Keratinocyte (primary cell): ENCODE measurements around the gene DAPK1. TPM values are rescaled to one million over a fixed set of nuclear protein-coding genes. Genes with fewer than 3 reads are reported as not detected.
"Not testable (repeated sequence)": the region's sequence is repeated elsewhere in the genome, so short reads cannot be mapped to it uniquely, and the experiment has no call there.

ENCODE experiments used
- DNase-seq: peaks from one replicate; pipeline ENCODE4 v3.0.0-alpha.2; 2011; ENCODE audit warnings: low read depth, missing footprints, low spot score
- FAIRE-seq: peaks from 2 replicates; lab custom pipeline; 2011; peaks lifted over from hg19 to GRCh38; lab: Jason Lieb, UNC
- H2AFZ ChIP-seq: 2 replicates; pipeline ENCODE4 v1.6.0; 2012; ENCODE audit warnings: low read length, control low read depth, inconsistent platforms; ENCODE audit not compliant: control insufficient read depth
- H3K27ac ChIP-seq: 2 replicates; pipeline ENCODE4 v1.5.1; 2011; ENCODE audit warnings: low read length; ENCODE audit not compliant: control insufficient read depth, insufficient read depth
- H3K27me3 ChIP-seq: 3 replicates; pipeline ENCODE4 v1.6.0; 2011; ENCODE audit warnings: low read length; ENCODE audit not compliant: control insufficient read depth, insufficient read depth; ENCODE audit errors: extremely low read depth
- H3K36me3 ChIP-seq, 2 experiments: 2 replicates in 1 of 2; 3 replicates in 1 of 2; pipeline ENCODE4 v1.5.1; 2011; ENCODE audit warnings: low read length in 2 of 2, mild to moderate bottlenecking in 1 of 2; ENCODE audit not compliant: control insufficient read depth in 2 of 2, insufficient read depth in 2 of 2; ENCODE audit errors: extremely low read depth in 1 of 2
- H3K4me1 ChIP-seq: 3 replicates; pipeline ENCODE4 v1.5.1; 2011; ENCODE audit warnings: low read length; ENCODE audit not compliant: control insufficient read depth, insufficient read depth; ENCODE audit errors: extremely low read depth
- H3K4me2 ChIP-seq: 3 replicates; pipeline ENCODE4 v1.6.0; 2011; ENCODE audit warnings: low read depth, low read length; ENCODE audit not compliant: control insufficient read depth, insufficient read depth; ENCODE audit errors: extremely low read depth
- H3K4me3 ChIP-seq, 3 experiments: fragments of 200-600 bp in 1 of 3; sonication (generic) in 1 of 3; 2 replicates in 2 of 3; 3 replicates in 1 of 3; pipeline ENCODE4 v1.5.1; 2011 to 2016; ENCODE audit warnings: low read length in 3 of 3, mild to moderate bottlenecking in 3 of 3, control low read depth in 2 of 3, inconsistent platforms in 1 of 3, low read depth in 1 of 3, mixed read lengths in 1 of 3, mixed run types in 1 of 3, moderate library complexity in 1 of 3; ENCODE audit not compliant: control insufficient read depth in 2 of 3, insufficient read depth in 2 of 3; ENCODE audit errors: extremely low read depth in 1 of 3
- H3K79me2 ChIP-seq: 2 replicates; pipeline ENCODE4 v1.6.0; 2012; ENCODE audit warnings: low read length; ENCODE audit not compliant: control insufficient read depth, insufficient read depth
- H3K9ac ChIP-seq: 3 replicates; pipeline ENCODE4 v1.6.0; 2011; ENCODE audit warnings: low read length; ENCODE audit not compliant: control insufficient read depth, insufficient read depth; ENCODE audit errors: extremely low read depth
- H3K9me1 ChIP-seq: 3 replicates; pipeline ENCODE4 v1.6.0; 2011; ENCODE audit warnings: low read length; ENCODE audit not compliant: control insufficient read depth, insufficient read depth; ENCODE audit errors: extremely low read depth
- H3K9me3 ChIP-seq: 2 replicates; pipeline ENCODE4 v1.5.1; 2012; ENCODE audit warnings: low read depth, low read length; ENCODE audit not compliant: control insufficient read depth
- H4K20me1 ChIP-seq: 3 replicates; pipeline ENCODE4 v1.6.0; 2011; ENCODE audit warnings: low read length; ENCODE audit not compliant: control insufficient read depth, insufficient read depth; ENCODE audit errors: extremely low read depth
- EZH2 ChIP-seq: IDR thresholded peaks from one replicate; pipeline ENCODE4 v1.6.1; 2012; ENCODE audit warnings: inconsistent platforms, mild to moderate bottlenecking, low read length, moderate library complexity
- dilution Hi-C: fragments of 300-500 bp; cut with MboI; formaldehyde crosslinking; loops from one replicate; pipeline ENCODE4 v1.7.0; 2020; ENCODE audit warnings: low sequenced_read_pairs; ENCODE audit not compliant: extremely low pct_ligation_motif_present
- polyA plus RNA-seq, 5 experiments: library from polyadenylated mRNA; depleted of rRNA in 3 of 5; stranded (reverse) in 3 of 5; stranded (forward) in 1 of 5; unstranded in 1 of 5; fragments of >200 nt; gene quantifications; 1 replicate in 1 of 5; 2 replicates in 3 of 5; 3 replicates in 1 of 5; pipeline versions ENCODE4 v1.2.1 to v1.2.3, GENCODE V29; 2011 to 2012; ENCODE audit warnings: missing spikeins in 2 of 5, low read depth in 1 of 5, low replicate concordance in 1 of 5
- TF ChIP-seq, protein P1 (sequence below), 3 experiments: IDR thresholded peaks in 1 of 3; conservative IDR thresholded peaks in 1 of 3; optimal IDR thresholded peaks in 1 of 3; 2 replicates in 2 of 3; 3 replicates in 1 of 3; pipeline versions ENCODE3 to v1.5.1; 2011; ENCODE audit warnings: low read length in 3 of 3, mild to moderate bottlenecking in 3 of 3, moderate library complexity in 2 of 3, control low read depth in 1 of 3, inconsistent platforms in 1 of 3; ENCODE audit not compliant: insufficient read depth in 2 of 3; ENCODE audit errors: extremely low read depth in 1 of 3

Gene DAPK1
- polyA plus RNA-seq, 1 donor (not counting 4 experiments of a cell fraction or from before 2014, with no cell fraction given), result 2.8 TPM

DNA sequence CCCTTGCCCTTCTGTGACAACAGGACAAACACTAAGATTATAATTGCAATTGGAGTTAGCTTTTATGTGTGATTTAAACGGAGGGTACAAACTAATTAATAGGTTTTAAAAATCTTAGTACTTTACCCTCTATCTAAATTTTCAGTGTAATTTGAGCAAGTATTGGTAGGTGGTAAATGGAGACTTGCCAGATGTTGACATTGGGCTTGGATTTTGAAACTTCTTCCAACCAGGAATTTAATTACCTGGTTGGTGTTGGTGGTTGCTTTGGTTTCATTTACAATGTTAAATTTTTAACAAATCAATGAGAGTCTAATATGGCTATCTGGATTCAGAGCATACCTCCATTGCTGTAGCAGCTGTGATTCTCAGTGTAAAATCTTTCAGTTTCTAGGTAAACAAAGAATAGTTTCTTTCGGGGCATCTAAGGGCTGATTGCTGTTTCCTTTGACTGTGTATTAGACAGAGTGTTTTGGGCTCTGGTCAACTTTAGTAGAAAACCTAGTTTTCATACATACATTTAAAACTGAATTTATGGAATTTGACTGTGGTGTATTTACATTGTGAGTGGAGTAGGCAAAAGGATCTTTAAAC is 1.9 kb downstream of the DAPK1 start:
- dilution Hi-C loops, result no loop called here
- peaks cover 7% of the 10 kb centered on the region for H3K4me1 ChIP-seq
- no peaks in the 10 kb centered on the region for H3K79me2 ChIP-seq
- no peak overlapping the region for H3K4me3 ChIP-seq
- DNase-seq (no peak), FAIRE-seq (no peak)
- no peak overlapping the region for H3K27ac ChIP-seq
- no peak overlapping the region for H3K9ac ChIP-seq
- H3K9me1 ChIP-seq, result no peaks in the 10 kb centered on the region
- no peak for TF ChIP-seq EZH2
- TF ChIP-seq, protein P1, sequence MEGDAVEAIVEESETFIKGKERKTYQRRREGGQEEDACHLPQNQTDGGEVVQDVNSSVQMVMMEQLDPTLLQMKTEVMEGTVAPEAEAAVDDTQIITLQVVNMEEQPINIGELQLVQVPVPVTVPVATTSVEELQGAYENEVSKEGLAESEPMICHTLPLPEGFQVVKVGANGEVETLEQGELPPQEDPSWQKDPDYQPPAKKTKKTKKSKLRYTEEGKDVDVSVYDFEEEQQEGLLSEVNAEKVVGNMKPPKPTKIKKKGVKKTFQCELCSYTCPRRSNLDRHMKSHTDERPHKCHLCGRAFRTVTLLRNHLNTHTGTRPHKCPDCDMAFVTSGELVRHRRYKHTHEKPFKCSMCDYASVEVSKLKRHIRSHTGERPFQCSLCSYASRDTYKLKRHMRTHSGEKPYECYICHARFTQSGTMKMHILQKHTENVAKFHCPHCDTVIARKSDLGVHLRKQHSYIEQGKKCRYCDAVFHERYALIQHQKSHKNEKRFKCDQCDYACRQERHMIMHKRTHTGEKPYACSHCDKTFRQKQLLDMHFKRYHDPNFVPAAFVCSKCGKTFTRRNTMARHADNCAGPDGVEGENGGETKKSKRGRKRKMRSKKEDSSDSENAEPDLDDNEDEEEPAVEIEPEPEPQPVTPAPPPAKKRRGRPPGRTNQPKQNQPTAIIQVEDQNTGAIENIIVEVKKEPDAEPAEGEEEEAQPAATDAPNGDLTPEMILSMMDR (optimal IDR thresholded peaks at IDR 0.05 in 1 of 3, IDR thresholded peaks at IDR 0.05 in 1 of 3, conservative IDR thresholded peaks at IDR 0.05 in 1 of 3; ENCODE audit: extremely low read depth in 1 of 3, insufficient read depth in 2 of 3, low read length in 3 of 3), result no peak
- H3K4me2 ChIP-seq, result no peak overlapping the region
- no peaks in the 10 kb centered on the region for H4K20me1 ChIP-seq
- no peaks in the 10 kb centered on the region for H3K36me3 ChIP-seq
- H3K9me3 ChIP-seq, result no peaks in the 10 kb centered on the region
- peaks cover 27% of the 10 kb centered on the region for H3K27me3 ChIP-seq
- H2AFZ ChIP-seq, result no peak overlapping the region

DNA sequence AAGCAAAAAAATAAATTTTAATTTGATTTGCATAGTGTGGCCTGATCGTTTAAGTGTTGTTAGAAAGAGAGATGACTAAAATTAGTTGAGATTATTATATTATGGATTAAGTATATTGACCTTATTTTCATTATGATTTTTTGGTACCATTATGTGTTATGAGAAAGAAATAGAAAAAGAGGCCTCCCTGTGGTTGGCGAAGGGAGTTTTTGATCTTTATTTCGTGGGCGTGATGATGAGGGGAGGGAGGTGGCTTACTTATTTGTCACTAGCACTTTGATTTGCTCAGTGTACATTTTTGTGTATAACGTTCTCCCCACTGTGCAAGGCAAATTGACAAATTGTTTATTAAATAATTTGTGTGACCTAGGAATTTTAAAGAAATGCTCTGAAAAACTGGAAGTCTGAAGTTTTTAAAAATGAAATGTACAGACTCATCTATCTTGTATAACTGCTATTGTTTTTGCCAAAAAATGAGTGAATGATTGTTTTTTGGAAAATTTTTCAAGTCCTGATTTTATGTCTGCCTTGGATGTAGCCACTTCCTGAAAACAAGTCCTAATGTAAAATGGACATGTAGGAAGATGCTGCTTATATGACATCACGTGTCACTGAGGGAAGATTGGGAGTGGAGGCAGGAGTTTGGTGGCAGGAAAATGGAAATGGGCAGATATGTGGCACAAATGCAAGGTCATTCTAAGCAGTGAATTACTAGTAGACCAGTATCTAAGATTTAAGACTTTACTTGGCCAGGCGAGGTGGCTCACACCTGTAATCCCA is 3.0 kb downstream of the DAPK1 start:
- Histone ChIP-seq H3K4me1 (peaks cover 5% of the 10 kb centered on the region), H3K4me2 (no peak overlapping the region), H3K4me3 (no peak overlapping the region), H3K9me3 (no peaks in the 10 kb centered on the region), H3K9ac (no peak overlapping the region), H3K9me1 (no peaks in the 10 kb centered on the region), H3K27ac (no peak overlapping the region), H3K79me2 (no peaks in the 10 kb centered on the region), H3K27me3 (peaks cover 27% of the 10 kb centered on the region), H3K36me3 (no peaks in the 10 kb centered on the region), H4K20me1 (no peaks in the 10 kb centered on the region), H2AFZ (no peak overlapping the region)
- DNase-seq (no peak), FAIRE-seq (no peak)
- no peak for TF ChIP-seq EZH2
- TF ChIP-seq, protein P1 (optimal IDR thresholded peaks at IDR 0.05 in 1 of 3, IDR thresholded peaks at IDR 0.05 in 1 of 3, conservative IDR thresholded peaks at IDR 0.05 in 1 of 3; ENCODE audit: extremely low read depth in 1 of 3, insufficient read depth in 2 of 3, low read length in 3 of 3), result no peak
- dilution Hi-C loops, result no loop called here

DNA sequence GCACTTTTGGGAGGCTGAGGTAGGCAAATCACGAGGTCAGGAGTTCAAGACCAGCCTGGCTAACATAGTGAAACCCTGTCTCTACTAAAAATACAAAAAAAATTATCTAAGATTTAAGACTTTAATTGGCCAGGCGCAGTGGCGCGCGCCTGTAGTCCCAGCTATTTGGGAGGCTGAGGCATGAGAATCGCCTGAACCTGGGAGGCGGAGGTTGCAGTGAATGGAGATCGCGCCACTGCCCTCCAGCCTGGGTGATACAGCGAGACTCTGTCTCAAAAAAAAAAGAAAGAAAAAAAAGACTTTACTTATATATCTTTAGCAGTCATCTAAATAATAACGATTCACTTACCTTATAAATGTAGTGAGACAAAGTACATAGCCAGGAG is 3.6 kb downstream of the DAPK1 start:
- H3K4me1 ChIP-seq, H3K9ac ChIP-seq, dilution Hi-C loops, H2AFZ ChIP-seq, H3K36me3 ChIP-seq, H3K9me3 ChIP-seq, H3K27ac ChIP-seq, H4K20me1 ChIP-seq, H3K79me2 ChIP-seq, H3K9me1 ChIP-seq, H3K4me3 ChIP-seq, H3K4me2 ChIP-seq, DNase-seq, FAIRE-seq: not testable (repeated sequence)
- peaks cover 27% of the 10 kb centered on the region for H3K27me3 ChIP-seq
